WTC11 (cell line): ENCODE data around the gene UTY. TPM values are rescaled to one million over a fixed set of nuclear protein-coding genes. Genes with fewer than 3 reads are reported as not detected.

Experiments used
- ATAC-seq: fragments of 200-7000 bp; cut with Tn5 transposase; 2 replicates; pipeline ENCODE4 v1.10.0; 2021; ENCODE audit warnings: mild to moderate bottlenecking, moderate library complexity
- CTCF ChIA-PET: fragments of 300-600 bp; sonication (Branson Sonifier 250); formaldehyde crosslinking; loops from one replicate; lab custom pipeline; 2021; ENCODE audit warnings: antibody characterized with exemption; lab: Charles Lee
- POLR2A ChIA-PET: fragments of 350-600 bp; sonication (Branson Sonifier 250); formaldehyde crosslinking; loops from one replicate; lab custom pipeline; 2021; ENCODE audit warnings: antibody characterized with exemption; lab: Charles Lee
- DNase-seq: peaks from one replicate; pipeline ENCODE4 v3.0.0; 2021; ENCODE audit warnings: low spot score
- H3K27ac Mint-ChIP-seq: 2 replicates; pipeline ENCODE4 v1.8.0; 2021; ENCODE audit warnings: mixed read lengths
- H3K27me3 Mint-ChIP-seq: 2 replicates; pipeline ENCODE4 v1.8.0; 2021; ENCODE audit warnings: low read depth, mild to moderate bottlenecking, moderate library complexity, mixed read lengths
- H3K36me3 Mint-ChIP-seq: 2 replicates; pipeline ENCODE4 v1.8.0; 2021; ENCODE audit warnings: mixed read lengths
- H3K4me1 Mint-ChIP-seq: 2 replicates; pipeline ENCODE4 v1.8.0; 2022; ENCODE audit warnings: mixed read lengths
- H3K4me3 Mint-ChIP-seq: 2 replicates; pipeline ENCODE4 v1.8.0; 2021; ENCODE audit warnings: mild to moderate bottlenecking, moderate library complexity, mixed read lengths
- H3K9me3 Mint-ChIP-seq: 2 replicates; pipeline ENCODE4 v1.8.0; 2021; ENCODE audit warnings: mixed read lengths
- CREM ChIP-seq: sonication (generic); formaldehyde crosslinking; IDR thresholded peaks from 2 replicates; pipeline ENCODE4 v1.8.1; 2022; ENCODE audit warnings: mild to moderate bottlenecking, missing genetic modification reagents, moderate library complexity
- FOXP1 ChIP-seq: sonication (generic); formaldehyde crosslinking; IDR thresholded peaks from 2 replicates; pipeline ENCODE4 v1.8.0; 2022; ENCODE audit warnings: missing genetic modification reagents, mild to moderate bottlenecking, moderate library complexity, borderline replicate concordance
- GTF2I ChIP-seq: fragments of 250-450 bp; sonication (Bioruptor Pico); conservative IDR thresholded peaks from 2 replicates; pipeline ENCODE4 v1.4.0; 2021; ENCODE audit warnings: mild to moderate bottlenecking
- HMGA2 ChIP-seq: fragments of 250-450 bp; sonication (Bioruptor Pico); IDR thresholded peaks from 2 replicates; pipeline ENCODE4 v1.4.0; 2021; ENCODE audit warnings: mild to moderate bottlenecking, moderate library complexity
- NFATC4 ChIP-seq: fragments of 250-450 bp; sonication (Bioruptor Pico); IDR thresholded peaks from 2 replicates; pipeline ENCODE4 v1.9.0; 2021; ENCODE audit warnings: mild to moderate bottlenecking
- RORB ChIP-seq: fragments of 250-450 bp; sonication (Bioruptor Pico); IDR thresholded peaks from 2 replicates; pipeline ENCODE4 v1.9.0; 2021; ENCODE audit warnings: mild to moderate bottlenecking
- SMAD4 ChIP-seq: sonication (generic); formaldehyde crosslinking; IDR thresholded peaks from 2 replicates; pipeline ENCODE4 v1.8.0; 2022; ENCODE audit warnings: mild to moderate bottlenecking, missing genetic modification reagents
- TEAD4 ChIP-seq: sonication (generic); formaldehyde crosslinking; IDR thresholded peaks from 2 replicates; pipeline ENCODE4 v1.8.0; 2022; ENCODE audit warnings: mild to moderate bottlenecking, missing genetic modification reagents
- TP53 ChIP-seq: sonication (generic); formaldehyde crosslinking; IDR thresholded peaks from 2 replicates; pipeline ENCODE4 v1.8.1; 2023; ENCODE audit warnings: mild to moderate bottlenecking, missing genetic modification reagents
- ZNF121 ChIP-seq: sonication (generic); formaldehyde crosslinking; IDR thresholded peaks from 2 replicates; pipeline ENCODE4 v1.8.0; 2023; ENCODE audit warnings: missing genetic modification reagents
- ZNF232 ChIP-seq: sonication (generic); formaldehyde crosslinking; IDR thresholded peaks from 2 replicates; pipeline ENCODE4 v1.8.0; 2022; ENCODE audit warnings: mild to moderate bottlenecking, missing genetic modification reagents
- ZNF396 ChIP-seq: fragments of 250-450 bp; sonication (Bioruptor Pico); IDR thresholded peaks from 2 replicates; pipeline ENCODE4 v1.8.0; 2021; ENCODE audit warnings: mild to moderate bottlenecking, moderate library complexity, borderline replicate concordance
- ZNF671 ChIP-seq: fragments of 250-450 bp; sonication (Bioruptor Pico); IDR thresholded peaks from 2 replicates; pipeline ENCODE4 v1.8.0; 2021; ENCODE audit warnings: mild to moderate bottlenecking
- total RNA-seq: library from RNA; stranded (reverse); gene quantifications from 3 replicates; pipeline ENCODE4 v1.2.3, GENCODE V29; 2021
- TF ChIP-seq, protein P1 (sequence below): sonication (generic); formaldehyde crosslinking; IDR thresholded peaks from 2 replicates; pipeline ENCODE4 v1.8.1; 2023; ENCODE audit warnings: mild to moderate bottlenecking, missing genetic modification reagents, moderate library complexity
- TF ChIP-seq, protein P2 (sequence below): sonication (generic); formaldehyde crosslinking; IDR thresholded peaks from 2 replicates; pipeline ENCODE4 v1.8.1; 2023; ENCODE audit warnings: mild to moderate bottlenecking, missing genetic modification reagents, moderate library complexity
- TF ChIP-seq, protein P3 (sequence below): sonication (generic); formaldehyde crosslinking; IDR thresholded peaks from 2 replicates; pipeline ENCODE4 v1.8.1; 2022; ENCODE audit warnings: mild to moderate bottlenecking, missing genetic modification reagents, moderate library complexity, borderline replicate concordance
- TF ChIP-seq, protein P4 (sequence below): sonication (generic); formaldehyde crosslinking; IDR thresholded peaks from 2 replicates; pipeline ENCODE4 v1.8.0; 2022; ENCODE audit warnings: missing genetic modification reagents
- TF ChIP-seq, protein P5 (sequence below): sonication (generic); formaldehyde crosslinking; IDR thresholded peaks from 2 replicates; pipeline ENCODE4 v1.8.0; 2022; ENCODE audit warnings: mild to moderate bottlenecking, missing genetic modification reagents
- TF ChIP-seq, protein P6 (sequence below): sonication (generic); formaldehyde crosslinking; IDR thresholded peaks from 2 replicates; pipeline ENCODE4 v1.8.0; 2023; ENCODE audit warnings: missing genetic modification reagents, mild to moderate bottlenecking, borderline replicate concordance

The UTY gene
- total RNA-seq, 1 experiment from 2014 or later, result 23.3 TPM

DNA sequence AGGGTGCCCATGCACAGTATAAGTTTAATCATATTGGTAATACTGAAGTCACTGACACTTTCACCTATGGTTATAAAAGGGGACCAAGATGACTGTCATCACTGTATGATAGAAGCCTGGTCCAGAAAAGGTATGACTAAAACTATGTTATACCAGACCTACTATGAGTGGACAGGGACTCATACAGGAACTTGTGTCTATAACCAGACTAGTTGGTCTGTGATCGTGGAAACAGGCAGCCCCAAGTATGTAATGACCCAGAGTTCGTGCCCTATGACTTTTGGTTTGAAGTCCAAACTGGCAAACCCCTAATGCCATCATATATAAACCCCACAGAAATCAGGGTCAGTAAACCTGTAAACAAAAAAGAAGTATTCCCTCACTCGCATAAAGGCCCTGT, 134.3 kb downstream of the UTY start (continued):
- TF ChIP-seq, protein P1, sequence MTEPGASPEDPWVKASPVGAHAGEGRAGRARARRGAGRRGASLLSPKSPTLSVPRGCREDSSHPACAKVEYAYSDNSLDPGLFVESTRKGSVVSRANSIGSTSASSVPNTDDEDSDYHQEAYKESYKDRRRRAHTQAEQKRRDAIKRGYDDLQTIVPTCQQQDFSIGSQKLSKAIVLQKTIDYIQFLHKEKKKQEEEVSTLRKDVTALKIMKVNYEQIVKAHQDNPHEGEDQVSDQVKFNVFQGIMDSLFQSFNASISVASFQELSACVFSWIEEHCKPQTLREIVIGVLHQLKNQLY, result no peak
- TF ChIP-seq TEAD4 (CRISPR knock-in tag), result no peak

DNA sequence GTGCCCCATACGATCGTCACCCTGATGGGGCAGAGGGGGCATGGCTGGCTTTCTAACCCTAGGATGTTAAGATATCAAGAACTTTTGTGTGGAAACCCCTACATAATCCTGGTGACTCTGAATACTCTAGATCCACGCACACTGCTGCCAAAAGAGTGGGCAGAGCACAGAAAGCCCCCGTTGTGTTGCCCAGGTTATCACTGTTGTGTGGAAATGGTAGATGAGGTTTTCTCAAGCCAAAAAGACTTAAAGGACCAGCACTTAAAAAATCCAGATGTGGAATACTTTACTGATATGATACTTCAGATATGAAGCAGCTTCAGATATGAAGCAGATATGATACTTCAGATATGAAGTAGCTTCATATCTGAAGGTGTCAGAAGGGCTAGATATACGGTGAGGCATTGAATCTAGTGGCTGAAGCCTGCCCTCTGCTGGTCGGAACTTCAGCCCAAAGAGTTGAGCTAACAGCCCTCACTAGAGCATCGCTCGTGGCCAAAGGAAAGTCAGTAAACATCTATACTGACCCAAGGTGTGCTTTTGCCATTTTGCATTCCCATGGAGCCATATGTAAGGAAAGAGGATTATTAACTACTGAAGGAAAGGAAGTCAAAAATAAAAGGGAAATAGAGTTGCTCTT, 136.4 kb downstream of the UTY start:
- POLR2A ChIA-PET, result no interaction called here
- ATAC-seq, result peak; percentile 80
- H3K27me3 Mint-ChIP-seq, result no peaks in the 10 kb centered on the region

DNA sequence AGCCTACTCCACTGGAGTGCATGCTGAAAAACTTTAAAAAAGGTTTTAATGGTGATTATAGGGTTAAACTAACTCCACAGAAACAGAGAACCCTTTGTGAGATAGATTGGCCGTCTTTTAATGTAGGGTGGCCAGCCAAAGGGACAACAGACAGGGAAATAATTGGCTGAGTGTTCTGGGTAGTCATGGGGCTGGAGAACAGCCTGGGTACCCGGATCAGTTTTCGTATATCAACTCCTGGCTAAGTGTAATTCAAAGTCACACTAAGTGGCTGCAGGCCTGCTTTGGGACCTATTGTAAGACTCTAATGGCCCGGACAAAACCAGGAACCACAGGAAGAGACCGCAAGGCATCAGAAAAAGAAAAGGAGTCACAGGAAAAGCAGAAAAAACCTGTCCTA, 139.9 kb downstream of the UTY start:
- H3K36me3 Mint-ChIP-seq, result peaks cover 50% of the 10 kb centered on the region

More for the DNA sequence above, 136.4 kb downstream of the UTY start:
- peaks cover 5% of the 10 kb centered on the region; the same call in 1 of the 2 replicates for H3K4me1 Mint-ChIP-seq
- no peak for TF ChIP-seq CREM (CRISPR knock-in tag)
- TF ChIP-seq TP53 (CRISPR knock-in tag), result no peak
- TF ChIP-seq, all 79 proteins: peak for 0
- DNase-seq, result peak; percentile 54
- CTCF ChIA-PET, result interaction anchor here (0.6 to 1.5 kb wide), 18 partner anchors 13 to 701 kb away, joined by 3 to 14 read pairs (median 4); partner anchors contain the start of gene DDX3Y
- Mint-ChIP-seq H3K36me3 (peaks cover 41% of the 10 kb centered on the region), H3K27ac (peak overlapping the region; percentile 71; the same call in 1 of the 2 replicates), H3K9me3 (peaks cover 8% of the 10 kb centered on the region), H3K4me3 (no peak overlapping the region)

More for the DNA sequence above, 139.9 kb downstream of the UTY start:
- ChIA-PET POLR2A (no interaction called here), CTCF (no interaction called here)
- DNase-seq (no peak), ATAC-seq (no peak)
- no peak overlapping the region for H3K27ac Mint-ChIP-seq
- H3K4me3 Mint-ChIP-seq, result no peak overlapping the region
- H3K4me1 Mint-ChIP-seq, result peaks cover 5% of the 10 kb centered on the region; the same call in 1 of the 2 replicates
- H3K9me3 Mint-ChIP-seq, result peaks cover 10% of the 10 kb centered on the region
- H3K27me3 Mint-ChIP-seq, result no peaks in the 10 kb centered on the region
- TF ChIP-seq FOXP1 (CRISPR knock-in tag), result no peak
- TF ChIP-seq, protein P1, result no peak
- TF ChIP-seq GTF2I (CRISPR knock-in tag), result no peak
- TF ChIP-seq, protein P2, sequence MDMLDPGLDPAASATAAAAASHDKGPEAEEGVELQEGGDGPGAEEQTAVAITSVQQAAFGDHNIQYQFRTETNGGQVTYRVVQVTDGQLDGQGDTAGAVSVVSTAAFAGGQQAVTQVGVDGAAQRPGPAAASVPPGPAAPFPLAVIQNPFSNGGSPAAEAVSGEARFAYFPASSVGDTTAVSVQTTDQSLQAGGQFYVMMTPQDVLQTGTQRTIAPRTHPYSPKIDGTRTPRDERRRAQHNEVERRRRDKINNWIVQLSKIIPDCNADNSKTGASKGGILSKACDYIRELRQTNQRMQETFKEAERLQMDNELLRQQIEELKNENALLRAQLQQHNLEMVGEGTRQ (CRISPR knock-in tag), result no peak
- TF ChIP-seq, protein P3, sequence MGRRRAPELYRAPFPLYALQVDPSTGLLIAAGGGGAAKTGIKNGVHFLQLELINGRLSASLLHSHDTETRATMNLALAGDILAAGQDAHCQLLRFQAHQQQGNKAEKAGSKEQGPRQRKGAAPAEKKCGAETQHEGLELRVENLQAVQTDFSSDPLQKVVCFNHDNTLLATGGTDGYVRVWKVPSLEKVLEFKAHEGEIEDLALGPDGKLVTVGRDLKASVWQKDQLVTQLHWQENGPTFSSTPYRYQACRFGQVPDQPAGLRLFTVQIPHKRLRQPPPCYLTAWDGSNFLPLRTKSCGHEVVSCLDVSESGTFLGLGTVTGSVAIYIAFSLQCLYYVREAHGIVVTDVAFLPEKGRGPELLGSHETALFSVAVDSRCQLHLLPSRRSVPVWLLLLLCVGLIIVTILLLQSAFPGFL (CRISPR knock-in tag), result no peak
- no peak for TF ChIP-seq ZNF396 (CRISPR knock-in tag)
- TF ChIP-seq, protein P4, sequence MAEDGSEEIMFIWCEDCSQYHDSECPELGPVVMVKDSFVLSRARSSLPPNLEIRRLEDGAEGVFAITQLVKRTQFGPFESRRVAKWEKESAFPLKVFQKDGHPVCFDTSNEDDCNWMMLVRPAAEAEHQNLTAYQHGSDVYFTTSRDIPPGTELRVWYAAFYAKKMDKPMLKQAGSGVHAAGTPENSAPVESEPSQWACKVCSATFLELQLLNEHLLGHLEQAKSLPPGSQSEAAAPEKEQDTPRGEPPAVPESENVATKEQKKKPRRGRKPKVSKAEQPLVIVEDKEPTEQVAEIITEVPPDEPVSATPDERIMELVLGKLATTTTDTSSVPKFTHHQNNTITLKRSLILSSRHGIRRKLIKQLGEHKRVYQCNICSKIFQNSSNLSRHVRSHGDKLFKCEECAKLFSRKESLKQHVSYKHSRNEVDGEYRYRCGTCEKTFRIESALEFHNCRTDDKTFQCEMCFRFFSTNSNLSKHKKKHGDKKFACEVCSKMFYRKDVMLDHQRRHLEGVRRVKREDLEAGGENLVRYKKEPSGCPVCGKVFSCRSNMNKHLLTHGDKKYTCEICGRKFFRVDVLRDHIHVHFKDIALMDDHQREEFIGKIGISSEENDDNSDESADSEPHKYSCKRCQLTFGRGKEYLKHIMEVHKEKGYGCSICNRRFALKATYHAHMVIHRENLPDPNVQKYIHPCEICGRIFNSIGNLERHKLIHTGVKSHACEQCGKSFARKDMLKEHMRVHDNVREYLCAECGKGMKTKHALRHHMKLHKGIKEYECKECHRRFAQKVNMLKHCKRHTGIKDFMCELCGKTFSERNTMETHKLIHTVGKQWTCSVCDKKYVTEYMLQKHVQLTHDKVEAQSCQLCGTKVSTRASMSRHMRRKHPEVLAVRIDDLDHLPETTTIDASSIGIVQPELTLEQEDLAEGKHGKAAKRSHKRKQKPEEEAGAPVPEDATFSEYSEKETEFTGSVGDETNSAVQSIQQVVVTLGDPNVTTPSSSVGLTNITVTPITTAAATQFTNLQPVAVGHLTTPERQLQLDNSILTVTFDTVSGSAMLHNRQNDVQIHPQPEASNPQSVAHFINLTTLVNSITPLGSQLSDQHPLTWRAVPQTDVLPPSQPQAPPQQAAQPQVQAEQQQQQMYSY (CRISPR knock-in tag), result no peak
- TF ChIP-seq ZNF232 (CRISPR knock-in tag), result no peak
- TF ChIP-seq HMGA2 (CRISPR knock-in tag), result no peak
- TF ChIP-seq NFATC4, result no peak
- TF ChIP-seq, protein P5, sequence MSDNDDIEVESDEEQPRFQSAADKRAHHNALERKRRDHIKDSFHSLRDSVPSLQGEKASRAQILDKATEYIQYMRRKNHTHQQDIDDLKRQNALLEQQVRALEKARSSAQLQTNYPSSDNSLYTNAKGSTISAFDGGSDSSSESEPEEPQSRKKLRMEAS (CRISPR knock-in tag), result no peak
- no peak for TF ChIP-seq SMAD4
- TF ChIP-seq RORB (CRISPR knock-in tag), result no peak
- no peak for TF ChIP-seq ZNF121 (CRISPR knock-in tag)
- no peak for TF ChIP-seq ZNF671
- TF ChIP-seq, protein P6, sequence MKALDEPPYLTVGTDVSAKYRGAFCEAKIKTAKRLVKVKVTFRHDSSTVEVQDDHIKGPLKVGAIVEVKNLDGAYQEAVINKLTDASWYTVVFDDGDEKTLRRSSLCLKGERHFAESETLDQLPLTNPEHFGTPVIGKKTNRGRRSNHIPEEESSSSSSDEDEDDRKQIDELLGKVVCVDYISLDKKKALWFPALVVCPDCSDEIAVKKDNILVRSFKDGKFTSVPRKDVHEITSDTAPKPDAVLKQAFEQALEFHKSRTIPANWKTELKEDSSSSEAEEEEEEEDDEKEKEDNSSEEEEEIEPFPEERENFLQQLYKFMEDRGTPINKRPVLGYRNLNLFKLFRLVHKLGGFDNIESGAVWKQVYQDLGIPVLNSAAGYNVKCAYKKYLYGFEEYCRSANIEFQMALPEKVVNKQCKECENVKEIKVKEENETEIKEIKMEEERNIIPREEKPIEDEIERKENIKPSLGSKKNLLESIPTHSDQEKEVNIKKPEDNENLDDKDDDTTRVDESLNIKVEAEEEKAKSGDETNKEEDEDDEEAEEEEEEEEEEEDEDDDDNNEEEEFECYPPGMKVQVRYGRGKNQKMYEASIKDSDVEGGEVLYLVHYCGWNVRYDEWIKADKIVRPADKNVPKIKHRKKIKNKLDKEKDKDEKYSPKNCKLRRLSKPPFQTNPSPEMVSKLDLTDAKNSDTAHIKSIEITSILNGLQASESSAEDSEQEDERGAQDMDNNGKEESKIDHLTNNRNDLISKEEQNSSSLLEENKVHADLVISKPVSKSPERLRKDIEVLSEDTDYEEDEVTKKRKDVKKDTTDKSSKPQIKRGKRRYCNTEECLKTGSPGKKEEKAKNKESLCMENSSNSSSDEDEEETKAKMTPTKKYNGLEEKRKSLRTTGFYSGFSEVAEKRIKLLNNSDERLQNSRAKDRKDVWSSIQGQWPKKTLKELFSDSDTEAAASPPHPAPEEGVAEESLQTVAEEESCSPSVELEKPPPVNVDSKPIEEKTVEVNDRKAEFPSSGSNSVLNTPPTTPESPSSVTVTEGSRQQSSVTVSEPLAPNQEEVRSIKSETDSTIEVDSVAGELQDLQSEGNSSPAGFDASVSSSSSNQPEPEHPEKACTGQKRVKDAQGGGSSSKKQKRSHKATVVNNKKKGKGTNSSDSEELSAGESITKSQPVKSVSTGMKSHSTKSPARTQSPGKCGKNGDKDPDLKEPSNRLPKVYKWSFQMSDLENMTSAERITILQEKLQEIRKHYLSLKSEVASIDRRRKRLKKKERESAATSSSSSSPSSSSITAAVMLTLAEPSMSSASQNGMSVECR (CRISPR knock-in tag), result no peak
- TF ChIP-seq, all 79 proteins: peak for 0
